GM10847 (cell line): ENCODE measurements around the gene PACRG.

Experiments
- POLR2A ChIP-seq: IDR thresholded peaks from 2 replicates; pipeline ENCODE4 v1.6.1; 2011; ENCODE audit not compliant: insufficient read length; ENCODE audit errors: extremely low read depth

The PACRG gene

GRCh38 chr6:163340201-163340887 lies 612.6 kb downstream of the PACRG start:
- TF ChIP-seq POLR2A: no peak

- TF ChIP-seq POLR2A: no peak
Measured at GRCh38 chr6:163341224-163342061, 613.7 kb downstream of the PACRG start.

GRCh38 chr6:163342571-163343539 lies 615.1 kb downstream of the PACRG start:
- TF ChIP-seq POLR2A: no peak

- no peak for TF ChIP-seq POLR2A
Measured at GRCh38 chr6:163343609-163344008, 615.8 kb downstream of the PACRG start.

GRCh38 chr6:163344411-163344810 lies 616.6 kb downstream of the PACRG start:
- TF ChIP-seq POLR2A: no peak

GRCh38 chr6:163345931-163346330 lies 618.2 kb downstream of the PACRG start:
- no peak for TF ChIP-seq POLR2A

GRCh38 chr6:163346497-163346961 lies 618.8 kb downstream of the PACRG start:
- no peak for TF ChIP-seq POLR2A

GRCh38 chr6:163347021-163347446 lies 619.3 kb downstream of the PACRG start:
- no peak for TF ChIP-seq POLR2A

- TF ChIP-seq POLR2A: no peak
Measured at GRCh38 chr6:163348789-163349680, 621.3 kb downstream of the PACRG start.

- TF ChIP-seq POLR2A: no peak
Measured at GRCh38 chr6:163349696-163350095, 621.9 kb downstream of the PACRG start.

GRCh38 chr6:163351013-163351412 lies 623.2 kb downstream of the PACRG start:
- TF ChIP-seq POLR2A: no peak

- TF ChIP-seq POLR2A: no peak
Measured at GRCh38 chr6:163352011-163352685, 624.4 kb downstream of the PACRG start.

- no peak for TF ChIP-seq POLR2A
Measured at GRCh38 chr6:163352966-163353365, 625.2 kb downstream of the PACRG start.

GRCh38 chr6:163354085-163354484 lies 626.3 kb downstream of the PACRG start:
- TF ChIP-seq POLR2A: no peak
